IPS-20b (cell line): Measurements from ENCODE around the gene SDK1.

Source experiments
- H3K27ac ChIP-seq: one replicate; pipeline ENCODE4 v1.5.1; 2013; ENCODE audit warnings: low read length
- H3K27me3 ChIP-seq: 2 replicates; pipeline ENCODE4 v1.6.1; 2013; ENCODE audit warnings: mild to moderate bottlenecking, low read length, inconsistent platforms; ENCODE audit not compliant: insufficient read depth
- H3K36me3 ChIP-seq: 2 replicates; pipeline ENCODE4 v1.6.1; 2013; ENCODE audit warnings: low read depth, mild to moderate bottlenecking, inconsistent platforms, low read length, moderate library complexity; ENCODE audit not compliant: insufficient read depth
- H3K4me1 ChIP-seq: 2 replicates; pipeline ENCODE4 v1.6.1; 2013; ENCODE audit warnings: mild to moderate bottlenecking, control low read depth, inconsistent platforms, low read length, moderate library complexity; ENCODE audit not compliant: insufficient read depth
- H3K4me3 ChIP-seq: 2 replicates; pipeline ENCODE4 v1.5.1; 2013; ENCODE audit warnings: mild to moderate bottlenecking, low read length, inconsistent platforms
- H3K9ac ChIP-seq: 2 replicates; pipeline ENCODE4 v1.6.1; 2013; ENCODE audit warnings: low read depth, mild to moderate bottlenecking, inconsistent platforms, low read length, moderate library complexity
- H3K9me3 ChIP-seq: 2 replicates; pipeline ENCODE4 v1.6.1; 2013; ENCODE audit warnings: mild to moderate bottlenecking, low read depth, low read length, inconsistent platforms; ENCODE audit not compliant: insufficient read depth

The SDK1 gene

DNA sequence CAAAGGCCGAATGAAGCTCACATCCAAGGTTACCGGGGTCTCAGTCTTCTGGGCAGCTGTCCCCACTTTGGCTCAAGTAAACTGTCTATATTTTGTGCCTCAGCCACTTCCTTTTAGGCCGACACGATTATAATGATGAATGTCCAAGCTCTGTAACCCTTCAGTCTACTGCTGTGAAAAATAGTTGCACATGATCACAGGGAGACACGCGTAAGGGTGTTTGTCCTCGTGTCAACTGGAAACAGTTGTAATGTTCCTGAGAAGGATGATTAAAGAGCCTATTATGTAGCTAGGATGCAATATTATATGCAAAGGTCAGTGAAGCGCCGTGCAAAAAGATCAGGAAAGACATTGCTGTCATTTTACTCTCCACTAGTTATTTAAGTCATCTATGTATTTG, 559.9 kb downstream of the SDK1 start:
- Histone ChIP-seq H3K27ac (no peak overlapping the region), H3K4me3 (no peak overlapping the region), H3K9me3 (no peaks in the 10 kb centered on the region), H3K9ac (no peak overlapping the region), H3K36me3 (no peaks in the 10 kb centered on the region), H3K4me1 (peaks cover 16% of the 10 kb centered on the region), H3K27me3 (no peaks in the 10 kb centered on the region)

DNA sequence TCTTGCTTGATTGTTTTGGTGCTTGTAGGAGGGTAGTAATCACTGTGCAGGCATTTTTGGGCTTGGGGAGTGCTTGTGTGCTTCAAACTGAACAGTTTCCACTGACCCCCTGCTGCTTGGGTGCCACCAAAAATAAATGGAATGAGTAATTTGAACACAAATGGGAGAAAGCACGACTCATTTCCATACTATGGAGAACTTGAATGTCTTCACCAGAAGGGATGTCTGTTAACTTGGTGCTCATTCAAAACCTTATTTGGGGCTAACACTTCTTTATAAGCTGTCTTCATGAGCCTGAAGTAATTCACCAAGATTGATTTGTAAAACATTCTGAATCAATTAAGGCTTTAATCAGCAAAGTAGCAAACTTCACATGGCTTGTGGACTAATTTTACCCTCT, 560.3 kb downstream of the SDK1 start:
- Histone ChIP-seq H3K27ac (no peak overlapping the region), H3K36me3 (no peaks in the 10 kb centered on the region), H3K9me3 (no peaks in the 10 kb centered on the region), H3K9ac (no peak overlapping the region; the same call in 1 of the 2 replicates), H3K4me3 (no peak overlapping the region), H3K4me1 (peaks cover 16% of the 10 kb centered on the region), H3K27me3 (no peaks in the 10 kb centered on the region)

DNA sequence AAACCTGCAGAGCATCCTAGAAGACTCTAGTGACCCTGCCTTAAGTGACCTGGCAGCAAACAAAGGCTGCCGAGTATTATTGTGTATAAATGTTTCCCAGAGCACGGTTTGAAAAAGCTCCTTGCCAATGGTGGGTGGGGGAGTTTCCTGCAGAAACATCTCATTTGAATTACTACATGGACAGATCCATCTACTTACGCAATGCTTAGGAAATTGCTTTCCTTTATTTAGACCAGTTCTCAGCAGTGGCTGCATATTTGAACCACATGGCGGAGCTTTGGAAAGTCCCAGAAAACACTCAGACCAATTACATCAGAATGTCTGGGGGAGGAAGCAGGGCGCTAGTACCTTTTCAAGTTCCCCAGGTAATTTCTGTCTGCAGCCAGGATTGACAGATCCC, 560.9 kb downstream of the SDK1 start:
- no peaks in the 10 kb centered on the region for H3K27me3 ChIP-seq
- H3K9ac ChIP-seq = no peak overlapping the region; the same call in 1 of the 2 replicates
- H3K36me3 ChIP-seq = no peaks in the 10 kb centered on the region
- no peak overlapping the region for H3K4me3 ChIP-seq
- H3K27ac ChIP-seq = no peak overlapping the region
- H3K4me1 ChIP-seq = peaks cover 16% of the 10 kb centered on the region
- no peaks in the 10 kb centered on the region for H3K9me3 ChIP-seq

DNA sequence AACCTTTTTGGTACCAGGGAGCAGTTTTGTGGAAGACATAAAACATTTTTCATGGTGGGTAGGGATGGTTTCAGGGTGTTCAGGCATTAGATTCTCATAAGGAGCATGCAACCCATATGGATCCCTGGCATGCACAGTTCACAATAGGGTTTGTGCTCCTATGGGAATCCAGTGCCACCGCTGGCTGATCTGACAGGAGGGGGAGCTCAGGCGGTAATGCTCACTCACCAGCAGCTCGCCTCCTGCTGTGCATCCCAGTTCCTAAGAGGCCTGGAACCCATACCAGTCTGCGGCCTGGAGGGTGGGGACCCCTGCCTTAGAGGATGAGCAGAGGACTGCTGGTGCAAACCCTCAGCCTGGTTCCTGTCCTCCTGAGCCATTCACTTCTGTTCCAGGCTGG, 561.7 kb downstream of the SDK1 start:
- Histone ChIP-seq H3K27ac (no peak overlapping the region), H3K9ac (no peak overlapping the region), H3K27me3 (no peaks in the 10 kb centered on the region), H3K4me3 (no peak overlapping the region), H3K9me3 (no peaks in the 10 kb centered on the region), H3K36me3 (no peaks in the 10 kb centered on the region), H3K4me1 (peaks cover 16% of the 10 kb centered on the region)

DNA sequence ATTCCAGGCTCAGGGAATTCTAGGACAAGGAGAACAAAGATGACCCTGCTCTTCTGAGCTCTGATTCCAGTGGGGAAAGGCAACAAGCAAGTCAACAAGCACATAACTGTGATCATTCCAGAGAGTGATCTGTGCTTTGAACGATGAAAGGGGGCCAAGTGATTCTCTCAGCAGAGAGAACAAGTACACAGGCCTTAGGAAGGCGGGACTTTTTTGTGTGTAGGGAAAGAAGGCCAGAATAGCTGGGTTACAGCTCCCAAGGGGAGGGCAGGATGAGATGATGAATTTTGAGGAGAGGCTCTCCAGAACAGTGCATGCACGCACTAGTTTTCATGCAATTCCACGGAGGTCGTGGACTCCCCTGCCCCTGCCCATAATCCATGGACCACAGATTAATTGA, 565.2 kb downstream of the SDK1 start:
- Histone ChIP-seq H3K4me3 (no peak overlapping the region), H3K9ac (no peak overlapping the region), H3K9me3 (0 out of 2 replicates have a peak, but pooled peaks cover 2% of the 10 kb centered on the region), H3K4me1 (peaks cover 11% of the 10 kb centered on the region), H3K27me3 (no peaks in the 10 kb centered on the region), H3K36me3 (no peaks in the 10 kb centered on the region), H3K27ac (no peak overlapping the region)

DNA sequence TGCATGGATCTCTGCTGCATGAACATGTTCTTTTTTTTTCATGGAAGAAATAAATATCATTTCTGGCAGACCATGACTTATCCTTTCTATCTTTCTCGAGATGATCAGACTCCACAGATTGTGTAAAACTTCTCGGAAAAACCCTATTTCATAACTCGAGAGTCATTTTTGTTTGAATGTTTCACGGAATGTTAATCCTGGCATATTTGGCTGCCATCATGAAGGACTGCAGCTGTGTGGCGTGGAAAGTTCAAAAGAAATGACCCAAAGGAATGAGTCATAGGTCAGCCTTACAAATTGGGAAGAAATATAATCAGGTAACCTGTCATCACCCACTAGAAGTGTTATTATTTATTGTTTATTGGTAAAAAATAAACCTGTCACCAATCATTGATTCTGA, 566.8 kb downstream of the SDK1 start:
- Histone ChIP-seq H3K27ac (no peak overlapping the region), H3K9me3 (peaks cover 7% of the 10 kb centered on the region; the same call in 1 of the 2 replicates), H3K9ac (no peak overlapping the region), H3K4me3 (no peak overlapping the region), H3K36me3 (no peaks in the 10 kb centered on the region), H3K4me1 (no peaks in the 10 kb centered on the region), H3K27me3 (no peaks in the 10 kb centered on the region)

DNA sequence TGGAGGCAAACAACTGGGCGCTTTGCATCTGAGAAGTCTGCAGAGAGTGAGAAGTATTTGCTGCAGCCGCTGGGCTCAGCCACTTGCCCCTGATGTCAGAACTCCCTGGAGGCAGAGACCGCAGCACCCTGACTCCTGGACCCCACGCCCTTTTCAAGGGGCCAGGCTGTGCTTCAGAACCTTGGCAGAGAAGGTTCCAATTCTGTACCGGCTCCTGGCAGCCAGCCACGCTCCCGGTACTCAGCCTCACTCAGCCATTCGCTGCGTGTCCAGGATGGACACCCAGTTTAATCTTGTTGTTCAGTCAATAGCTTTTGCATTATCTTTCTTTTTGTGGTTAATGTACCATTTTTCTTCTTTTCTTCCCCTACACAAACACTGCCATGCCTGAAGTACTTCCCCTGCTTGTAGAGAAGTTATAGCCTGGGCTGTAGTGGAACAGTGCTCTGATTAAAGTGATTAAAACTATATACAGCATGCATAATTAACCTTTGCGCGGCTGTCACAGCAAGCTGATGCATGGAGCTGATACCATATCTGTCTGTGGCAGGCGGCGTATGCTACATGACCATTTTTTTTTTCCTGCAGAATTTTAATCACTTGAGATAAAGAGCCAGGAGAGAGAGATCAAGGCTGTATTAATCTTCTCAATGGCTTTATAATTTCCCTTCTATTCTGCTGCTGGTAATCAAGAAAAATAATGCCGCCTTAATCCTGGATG, 578.5 kb downstream of the SDK1 start:
- Histone ChIP-seq H3K36me3 (no peaks in the 10 kb centered on the region), H3K27me3 (no peaks in the 10 kb centered on the region), H3K9me3 (no peaks in the 10 kb centered on the region), H3K9ac (no peak overlapping the region), H3K4me3 (no peak overlapping the region), H3K4me1 (no peaks in the 10 kb centered on the region), H3K27ac (no peak overlapping the region)

DNA sequence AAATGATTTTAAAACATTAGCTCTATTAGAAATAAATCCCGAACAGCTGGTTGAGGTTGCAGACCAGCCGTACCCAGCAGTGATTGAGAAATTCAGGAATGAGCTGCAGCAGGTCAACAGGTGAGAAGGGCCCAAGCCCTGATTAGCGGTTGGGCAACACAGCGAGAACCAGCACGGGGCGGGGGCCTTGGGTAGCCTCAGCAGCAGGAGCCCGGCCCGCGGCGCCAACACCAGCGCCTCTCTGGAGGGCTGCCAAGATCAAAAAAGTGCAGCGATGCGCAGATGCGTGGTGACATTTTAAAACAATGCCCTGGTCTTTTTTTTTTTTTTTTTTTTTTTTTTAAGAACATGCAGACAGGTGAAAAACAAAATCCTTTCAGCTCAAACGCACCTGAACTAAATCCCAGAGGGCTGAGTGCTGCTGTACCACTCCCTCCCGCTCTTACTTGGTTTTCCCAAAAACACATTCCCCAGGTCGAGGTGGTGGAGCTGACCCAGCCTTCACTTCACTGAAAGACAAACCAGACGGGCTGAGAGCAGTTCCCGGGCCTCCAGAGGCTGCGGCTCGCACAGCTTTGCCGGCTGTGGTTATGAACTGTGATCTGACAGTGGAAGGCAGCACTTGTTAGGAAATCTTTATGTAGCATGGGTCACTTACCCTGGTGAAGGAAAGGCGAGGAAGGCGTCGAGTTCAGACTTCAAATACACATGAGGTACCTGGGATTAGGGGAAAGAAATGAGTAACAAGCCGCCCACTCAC, 579.4 kb downstream of the SDK1 start:
- Histone ChIP-seq H3K27me3 (no peaks in the 10 kb centered on the region), H3K9ac (no peak overlapping the region), H3K27ac (no peak overlapping the region), H3K9me3 (no peaks in the 10 kb centered on the region), H3K4me1 (no peaks in the 10 kb centered on the region), H3K4me3 (no peak overlapping the region), H3K36me3 (no peaks in the 10 kb centered on the region)

DNA sequence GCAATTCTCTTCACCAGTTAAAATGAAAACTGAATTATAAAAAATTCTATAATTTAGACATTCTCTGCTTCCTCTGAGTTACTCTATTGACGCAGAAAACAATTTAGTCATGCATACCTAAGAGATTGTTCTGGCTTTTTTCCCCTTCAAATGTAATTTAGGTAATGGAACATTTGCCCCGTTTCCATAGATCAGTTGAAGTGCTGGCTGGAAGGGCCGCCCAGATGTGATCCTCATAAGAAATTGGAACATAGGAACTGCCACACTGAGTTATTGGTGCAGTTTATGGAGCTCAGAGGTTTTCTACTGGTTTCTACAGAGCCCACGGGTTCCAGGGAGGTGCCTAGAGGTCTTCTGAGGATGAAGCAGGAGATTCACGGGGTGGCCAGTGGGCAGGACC, 581.7 kb downstream of the SDK1 start:
- Histone ChIP-seq H3K27ac (no peak overlapping the region), H3K36me3 (no peaks in the 10 kb centered on the region), H3K27me3 (no peaks in the 10 kb centered on the region), H3K9me3 (no peaks in the 10 kb centered on the region), H3K4me1 (peaks cover 4% of the 10 kb centered on the region; the same call in 1 of the 2 replicates), H3K4me3 (no peak overlapping the region), H3K9ac (no peak overlapping the region)

DNA sequence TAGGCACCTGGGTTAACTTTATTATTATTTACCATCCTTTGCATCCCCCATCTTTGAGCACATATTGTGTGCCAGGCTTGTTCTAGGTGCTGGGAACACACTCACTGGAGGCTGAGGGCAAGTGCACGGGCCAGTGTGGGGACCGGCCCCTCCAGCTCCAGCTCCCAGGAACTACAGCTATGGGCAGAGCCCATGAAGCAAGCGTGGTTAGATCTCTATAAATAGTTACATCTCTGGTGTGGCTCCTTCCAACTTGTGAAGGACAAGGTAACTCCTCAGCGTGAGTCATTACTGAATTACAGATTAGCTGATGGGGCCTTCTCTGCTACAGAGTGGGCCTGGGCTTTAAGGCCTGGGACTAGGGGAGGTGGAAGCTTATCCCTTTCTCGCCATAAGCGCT, 583.5 kb downstream of the SDK1 start:
- Histone ChIP-seq H3K27ac (no peak overlapping the region), H3K4me3 (no peak overlapping the region), H3K36me3 (no peaks in the 10 kb centered on the region), H3K9ac (no peak overlapping the region), H3K4me1 (peaks cover 4% of the 10 kb centered on the region; the same call in 1 of the 2 replicates), H3K27me3 (no peaks in the 10 kb centered on the region), H3K9me3 (no peaks in the 10 kb centered on the region)

DNA sequence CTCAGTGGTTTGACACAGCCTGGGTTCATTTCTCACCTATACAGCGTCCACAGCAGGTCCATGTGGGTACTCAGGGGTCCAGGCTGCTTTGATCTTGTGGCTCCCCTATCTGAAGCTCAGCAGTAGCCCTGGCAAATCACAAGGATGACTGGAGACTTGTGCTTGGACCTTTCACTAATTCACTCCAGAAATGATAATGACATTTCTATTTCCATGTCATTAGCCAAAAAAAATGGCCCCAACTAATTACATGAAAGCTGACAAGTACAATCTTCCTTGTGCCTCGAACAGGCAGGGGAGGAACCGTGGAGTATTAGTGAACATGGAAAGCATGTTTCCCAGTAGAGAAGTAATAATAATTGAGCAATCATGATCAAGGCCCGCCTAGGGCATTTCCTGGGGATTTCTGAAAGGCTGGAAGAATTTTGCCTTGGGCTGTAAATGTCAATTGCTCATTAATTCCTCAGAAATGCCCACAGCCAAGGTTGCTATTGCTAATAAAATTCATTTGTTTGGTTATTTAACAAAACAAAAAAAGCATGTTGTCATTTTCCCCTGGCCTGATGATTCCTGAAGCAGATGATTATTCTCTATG, 586.1 kb downstream of the SDK1 start:
- H3K27ac ChIP-seq = no peak overlapping the region
- H3K27me3 ChIP-seq = no peaks in the 10 kb centered on the region
- H3K4me1 ChIP-seq = peaks cover 4% of the 10 kb centered on the region; the same call in 1 of the 2 replicates
- no peak overlapping the region for H3K4me3 ChIP-seq
- H3K9me3 ChIP-seq = no peaks in the 10 kb centered on the region
- H3K9ac ChIP-seq = no peak overlapping the region
- no peaks in the 10 kb centered on the region for H3K36me3 ChIP-seq

DNA sequence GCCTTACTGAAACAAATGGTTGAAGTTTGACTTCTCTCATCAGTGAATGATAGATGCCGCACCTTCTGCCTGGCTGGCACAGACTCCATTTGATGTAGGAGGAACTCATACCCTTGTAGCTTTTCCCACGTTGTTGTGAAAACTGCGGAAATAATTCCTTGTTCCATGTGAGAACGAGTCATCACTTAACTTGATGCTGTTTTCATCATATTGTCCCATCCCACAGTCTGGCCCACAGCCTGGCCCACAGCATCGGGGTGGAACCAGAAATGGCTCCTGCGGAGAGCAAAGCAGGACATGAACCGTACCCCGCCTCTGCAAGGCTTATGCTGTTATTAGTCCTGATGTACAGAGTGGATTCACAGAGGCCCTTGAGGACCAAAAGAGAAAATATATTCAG, 587.0 kb downstream of the SDK1 start:
- Histone ChIP-seq H3K9me3 (no peaks in the 10 kb centered on the region), H3K9ac (no peak overlapping the region), H3K36me3 (no peaks in the 10 kb centered on the region), H3K27ac (no peak overlapping the region), H3K27me3 (no peaks in the 10 kb centered on the region), H3K4me1 (peaks cover 4% of the 10 kb centered on the region; the same call in 1 of the 2 replicates), H3K4me3 (no peak overlapping the region)
